ENCODE data around the gene MIEF2.
"Not testable (repeated sequence)": the region's sequence is repeated elsewhere in the genome, so short reads cannot be mapped to it uniquely, and the experiment has no call there.

MIEF2 gene

DNA sequence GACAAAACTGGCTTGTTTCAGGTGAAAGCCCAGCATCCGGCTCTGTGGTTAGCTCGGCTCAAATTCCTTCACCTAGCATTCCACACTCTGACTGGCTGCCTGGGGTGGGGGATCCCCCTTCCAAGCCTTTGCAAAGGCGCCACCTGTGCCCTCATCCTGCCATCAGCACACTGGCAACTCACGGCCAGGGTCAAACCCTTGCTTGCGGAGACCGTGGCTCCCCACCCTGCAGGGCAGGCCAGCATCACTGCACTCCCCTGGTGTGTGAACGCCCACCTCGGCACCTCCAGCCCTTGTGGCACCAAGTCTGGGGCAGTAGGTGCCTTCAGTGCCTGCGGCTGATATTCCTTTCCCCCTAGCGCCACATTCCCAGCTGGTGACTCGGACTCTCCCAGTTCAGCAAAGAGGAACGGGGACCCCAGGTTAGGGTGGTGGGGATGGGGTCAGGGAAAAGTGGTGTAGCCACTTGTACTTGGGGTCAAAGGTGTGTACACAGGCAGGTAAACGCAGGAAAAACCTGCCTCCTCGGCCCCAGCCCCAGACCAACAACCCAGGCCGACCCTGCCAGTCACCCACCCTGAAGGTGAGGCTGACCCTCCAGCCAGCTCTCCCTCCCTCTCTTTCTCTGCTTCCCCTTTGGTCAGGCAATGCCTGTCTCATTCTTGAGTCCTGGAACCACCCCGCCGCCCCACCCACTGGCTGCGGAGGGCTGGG lies 3.0 kb upstream of the MIEF2 start:
- DNase-seq = no peak

DNA sequence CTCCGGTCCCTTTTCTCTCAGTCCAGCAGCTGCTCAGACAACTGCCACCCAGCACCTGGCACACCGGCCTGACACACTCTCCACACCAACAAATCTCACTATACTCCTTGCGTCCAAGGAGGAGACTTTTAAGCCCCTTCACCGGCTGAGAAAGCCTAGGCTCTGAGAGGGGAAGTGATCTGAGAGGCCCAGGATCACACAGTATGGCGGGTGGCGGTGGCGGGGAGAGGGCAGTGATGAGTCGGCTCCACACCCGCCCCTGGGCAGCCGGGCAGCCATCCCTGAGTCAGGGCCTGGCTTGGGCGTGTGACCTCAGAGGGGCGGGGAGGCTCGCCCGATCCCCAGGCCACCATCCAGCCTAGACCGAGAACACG lies 2.5 kb upstream of the MIEF2 start:
- peak in 2 of 4 experiments; percentile 14 to 31 for DNase-seq

DNA sequence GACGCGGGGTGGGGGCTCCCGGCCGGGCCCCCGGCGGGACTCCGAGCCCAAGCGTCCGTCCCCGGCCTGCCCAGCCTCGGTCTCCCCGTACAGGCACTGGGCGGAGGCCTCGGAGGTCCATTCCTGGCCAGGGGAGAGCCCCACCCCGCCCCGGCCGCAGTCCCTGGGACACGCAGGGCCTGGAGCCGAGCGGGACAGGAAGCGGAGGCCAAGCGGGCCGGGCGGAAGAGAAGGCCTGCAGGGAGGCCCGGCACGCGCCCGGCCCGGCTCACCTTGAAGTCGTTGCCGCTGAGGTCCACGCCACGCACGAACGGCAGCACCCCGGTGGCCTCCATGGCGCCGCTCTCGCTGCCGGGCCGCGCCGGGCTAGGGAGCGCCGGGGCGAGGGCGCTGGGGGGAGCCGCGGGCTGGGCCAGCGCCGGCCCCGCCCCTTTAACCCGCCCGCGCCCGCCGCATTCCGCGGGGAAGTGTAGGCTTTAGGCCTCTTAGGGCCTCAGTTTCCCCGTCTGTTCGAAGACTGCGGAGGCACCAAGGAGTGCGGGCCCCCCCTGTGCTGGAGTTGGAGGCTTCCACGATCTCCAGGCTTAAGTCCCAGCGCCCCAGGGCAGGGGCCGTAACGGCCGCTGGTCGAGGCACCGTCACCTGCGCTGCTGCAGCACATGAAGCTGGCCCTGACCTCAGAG lies 2.0 kb upstream of the MIEF2 start, which contains the start of gene FLII:
FLII (minus strand) TSS at position 383 of the 683 bp plus-strand sequence; CDS start at position 335, 48 bp downstream.
- DNase-seq = peak in 3 of 4 experiments; percentile 23 to 55 (median 40)

DNA sequence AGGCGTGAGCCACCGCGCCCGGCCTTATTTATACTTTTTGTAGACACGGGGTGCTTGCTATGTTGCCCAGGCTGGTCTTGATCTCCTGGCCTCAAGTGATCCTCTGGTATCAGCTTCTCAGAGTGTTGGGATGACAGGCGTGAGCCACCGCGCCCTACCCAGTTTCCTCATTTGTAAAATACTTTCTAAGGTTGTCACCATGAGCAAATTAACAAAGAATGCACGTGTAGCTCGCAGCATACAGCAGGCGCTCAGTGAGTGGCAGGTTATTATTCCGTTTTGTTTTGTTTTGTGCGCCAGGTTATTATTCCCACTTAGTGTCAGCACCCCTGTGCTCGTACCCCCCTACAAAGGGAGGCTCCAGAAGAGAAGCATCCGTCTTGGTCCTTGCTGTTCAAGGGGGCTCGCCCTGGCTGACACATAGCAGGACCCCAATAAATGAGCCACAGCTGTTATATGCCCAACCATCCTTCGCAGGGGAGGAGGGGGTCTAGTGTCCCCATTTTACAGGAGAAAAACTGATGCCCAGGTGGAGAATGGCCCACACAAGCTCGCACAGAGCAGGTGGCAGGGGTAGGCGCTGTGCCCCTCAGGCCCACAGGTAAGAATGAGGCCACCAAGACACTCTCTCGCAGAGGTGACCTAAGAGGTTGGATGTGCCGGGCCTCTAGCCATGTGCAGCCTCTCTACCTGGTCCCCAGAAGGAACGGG lies 686 bp upstream of the MIEF2 start:
- no peak for DNase-seq

DNA sequence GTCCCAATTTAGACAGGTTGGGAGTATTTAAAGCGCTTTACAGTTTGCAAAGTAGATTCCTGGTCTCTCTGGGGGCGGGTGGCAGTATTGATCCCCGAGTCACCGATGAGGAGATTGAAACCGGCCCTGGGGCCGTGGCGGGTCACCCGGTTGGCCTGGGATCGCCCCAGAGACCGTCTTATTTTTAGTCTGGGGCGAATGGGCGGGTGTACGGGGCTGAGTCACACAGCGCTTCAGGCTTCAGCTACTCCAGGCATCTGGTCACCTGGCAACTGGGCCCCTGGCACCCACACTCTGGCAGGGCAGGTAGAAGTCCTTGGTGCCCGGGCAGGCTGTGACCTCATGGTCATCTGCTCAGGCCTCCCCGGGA lies 669 bp downstream of the MIEF2 start:
- DNase-seq = no peak

DNA sequence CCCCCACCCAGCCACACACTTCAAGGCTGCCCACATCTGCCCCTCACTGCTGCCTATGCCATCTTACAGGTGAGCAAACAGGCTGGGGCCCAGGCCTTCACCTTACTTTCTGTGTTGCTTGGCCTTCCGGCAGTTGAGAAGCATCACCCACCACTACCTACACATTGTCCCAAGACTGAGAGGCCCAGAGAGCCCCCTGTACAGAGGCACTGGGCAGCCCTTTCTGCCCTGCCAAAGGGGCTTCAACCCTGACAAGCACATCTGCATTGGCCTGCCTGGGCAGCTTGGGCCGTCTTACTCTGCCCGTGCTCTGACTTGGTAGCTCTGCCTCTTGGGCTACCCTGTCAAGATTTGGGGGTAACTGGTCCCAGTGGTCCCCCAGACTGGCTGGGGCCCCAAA lies 1.2 kb downstream of the MIEF2 start:
- no peak for DNase-seq

DNA sequence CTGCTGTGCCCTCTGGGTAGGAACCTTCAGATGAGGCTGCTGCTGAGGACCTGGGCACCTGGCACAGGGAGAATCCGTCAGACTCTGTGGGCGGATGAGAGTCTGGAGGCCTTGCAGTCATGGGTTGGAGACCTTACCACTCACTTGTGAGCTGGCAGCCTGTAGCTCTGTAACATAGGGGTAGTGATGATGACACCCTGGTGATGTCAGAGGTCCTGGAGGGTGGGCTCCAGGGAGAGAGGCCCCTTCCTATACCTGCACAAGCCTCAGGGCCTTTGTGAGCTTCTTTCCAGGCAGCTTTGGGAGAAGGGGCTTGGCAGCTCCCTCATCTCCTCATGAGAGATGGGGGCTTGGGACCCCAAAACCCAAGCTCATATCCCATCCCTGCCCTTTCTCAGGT lies 1.6 kb downstream of the MIEF2 start:
- DNase-seq = no peak

DNA sequence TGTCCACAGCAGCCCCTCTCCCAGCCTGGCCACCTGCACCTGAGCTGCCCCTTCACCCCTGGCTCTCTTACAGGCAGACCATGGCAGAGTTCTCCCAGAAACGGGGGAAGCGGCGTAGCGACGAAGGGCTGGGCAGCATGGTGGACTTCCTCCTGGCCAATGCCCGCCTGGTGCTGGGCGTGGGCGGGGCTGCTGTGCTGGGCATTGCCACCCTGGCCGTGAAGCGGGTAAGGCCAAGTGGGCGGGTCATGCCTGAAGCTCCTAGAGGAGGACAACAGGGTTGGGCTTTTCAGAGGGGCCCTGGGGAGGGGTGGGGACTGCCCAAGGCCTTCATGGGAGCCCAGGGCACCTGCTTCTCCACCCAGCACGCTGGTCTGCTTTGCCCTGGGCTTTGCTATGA lies 2.2 kb downstream of the MIEF2 start:
- DNase-seq = no peak

DNA sequence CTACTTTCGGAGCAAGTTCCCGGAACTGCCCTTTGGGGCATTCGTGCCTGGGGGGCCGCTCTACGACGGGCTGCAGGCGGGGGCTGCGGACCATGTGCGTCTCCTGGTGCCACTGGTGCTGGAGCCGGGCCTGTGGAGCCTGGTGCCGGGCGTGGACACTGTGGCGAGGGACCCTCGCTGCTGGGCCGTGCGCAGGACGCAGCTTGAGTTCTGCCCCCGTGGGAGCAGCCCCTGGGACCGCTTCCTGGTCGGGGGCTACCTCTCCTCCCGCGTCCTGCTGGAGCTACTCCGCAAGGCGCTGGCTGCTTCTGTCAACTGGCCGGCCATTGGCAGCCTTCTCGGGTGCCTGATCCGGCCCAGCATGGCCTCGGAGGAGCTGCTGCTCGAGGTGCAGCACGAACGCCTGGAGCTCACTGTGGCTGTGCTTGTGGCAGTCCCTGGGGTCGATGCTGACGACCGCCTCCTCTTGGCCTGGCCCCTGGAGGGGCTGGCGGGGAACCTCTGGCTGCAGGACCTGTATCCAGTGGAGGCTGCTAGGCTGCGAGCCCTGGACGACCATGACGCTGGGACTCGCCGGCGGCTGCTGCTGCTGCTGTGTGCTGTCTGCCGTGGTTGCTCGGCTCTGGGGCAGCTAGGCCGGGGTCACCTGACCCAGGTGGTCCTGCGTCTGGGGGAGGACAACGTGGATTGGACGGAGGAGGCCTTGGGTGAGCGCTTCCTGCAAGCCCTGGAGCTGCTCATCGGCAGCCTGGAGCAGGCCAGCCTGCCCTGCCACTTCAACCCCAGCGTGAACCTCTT lies 3.6 kb downstream of the MIEF2 start:
- no peak for DNase-seq

DNA sequence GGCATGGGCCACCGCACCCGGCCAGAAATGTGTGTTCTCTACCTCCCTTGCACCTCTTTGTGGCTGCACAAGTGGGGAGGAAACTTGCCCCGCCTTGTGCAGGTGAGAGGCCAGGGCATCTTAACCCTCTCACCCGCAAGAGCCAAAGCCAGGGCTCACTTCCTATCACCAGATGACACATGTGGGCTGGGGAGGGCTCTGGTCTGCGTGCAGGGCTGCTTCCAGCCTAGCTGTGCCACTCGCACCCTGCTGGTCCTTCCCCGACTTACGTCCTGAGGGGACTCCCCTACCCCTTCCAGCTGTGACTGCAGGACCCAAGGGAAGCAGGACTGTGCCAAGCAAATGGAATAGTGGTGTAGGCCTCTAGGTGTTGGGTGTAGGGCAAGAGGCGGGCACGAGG lies 6.9 kb downstream of the MIEF2 start:
- DNase-seq = no peak

DNA sequence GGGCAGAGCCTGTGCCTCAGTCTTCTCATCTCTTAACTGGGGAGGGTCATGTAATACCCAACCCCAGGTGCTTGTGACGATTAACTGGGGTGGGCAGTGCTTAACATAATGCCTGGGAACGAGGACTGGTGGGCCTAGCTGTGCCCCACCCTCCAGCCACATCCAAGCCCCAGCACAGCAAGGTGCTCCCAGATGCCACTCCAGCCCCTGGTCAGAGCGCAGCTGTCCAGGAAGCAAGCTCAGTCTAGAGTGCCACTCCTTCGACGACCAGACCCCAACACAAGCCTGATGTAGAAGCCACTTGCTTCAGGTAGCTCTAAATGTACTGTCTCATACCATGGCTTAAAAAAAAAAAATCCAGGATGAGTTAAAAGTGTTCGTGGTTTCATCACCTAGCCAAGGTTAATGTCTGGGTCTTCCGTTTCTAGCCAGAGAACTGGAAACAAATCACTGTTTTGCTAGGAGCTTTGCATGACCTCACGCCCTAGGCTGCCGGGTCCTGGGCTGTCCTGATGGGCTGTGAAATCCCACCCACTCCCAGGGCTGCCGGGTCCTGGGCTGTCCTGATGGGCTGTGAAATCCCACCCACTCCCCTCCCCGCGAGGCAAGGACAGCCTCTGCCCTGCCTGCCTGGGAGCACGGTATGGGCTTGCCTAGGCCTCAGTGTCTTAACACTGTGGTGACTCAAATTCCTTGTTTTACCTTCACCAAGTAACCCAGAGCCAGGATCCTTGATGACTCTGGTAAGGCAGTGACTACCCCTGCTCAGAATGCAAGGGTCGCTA lies 7.7 kb downstream of the MIEF2 start:
- no peak for DNase-seq

DNA sequence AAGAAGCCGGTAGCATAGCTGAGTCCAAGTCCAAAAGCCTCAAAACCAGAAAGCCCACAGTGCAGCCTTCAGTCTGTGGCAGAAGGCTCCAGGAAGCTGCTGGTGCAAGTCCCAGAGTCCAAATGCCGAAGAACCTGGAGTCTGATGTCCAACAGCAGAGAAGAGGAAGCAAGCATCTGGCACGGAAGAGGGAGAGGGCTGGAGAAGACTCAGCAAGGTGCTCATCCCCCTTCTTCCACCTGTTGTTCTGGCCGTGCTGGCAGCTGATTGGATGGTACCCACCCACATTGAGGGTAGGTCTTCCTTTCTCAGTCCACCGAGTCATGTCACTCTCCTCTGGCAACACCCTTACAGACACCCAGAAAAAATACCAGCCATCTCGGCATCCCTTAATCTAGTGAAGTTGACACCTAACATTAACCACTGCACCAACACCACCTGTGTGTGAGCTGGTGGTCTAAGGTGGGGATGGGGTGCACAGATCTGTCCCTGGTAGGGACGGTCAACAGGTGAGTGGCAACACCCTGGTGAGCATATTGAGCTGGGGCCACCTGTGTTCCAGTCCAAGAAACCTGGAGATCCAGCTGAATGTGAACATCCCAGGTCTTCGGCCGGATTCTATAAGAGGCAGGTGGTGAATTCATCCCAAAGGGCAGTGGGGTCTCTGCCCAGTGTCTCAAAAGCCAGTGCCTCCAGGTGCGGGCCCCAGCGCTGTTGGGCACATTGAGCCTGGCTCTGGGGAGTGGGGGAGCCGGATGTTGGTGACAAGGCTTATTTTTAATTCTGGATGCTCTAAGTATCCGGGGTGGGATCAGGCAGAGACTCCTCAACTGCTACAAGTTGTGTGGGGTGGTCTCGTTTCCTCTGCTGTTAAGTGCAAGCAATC lies 9.8 kb downstream of the MIEF2 start:
- no peak for DNase-seq

DNA sequence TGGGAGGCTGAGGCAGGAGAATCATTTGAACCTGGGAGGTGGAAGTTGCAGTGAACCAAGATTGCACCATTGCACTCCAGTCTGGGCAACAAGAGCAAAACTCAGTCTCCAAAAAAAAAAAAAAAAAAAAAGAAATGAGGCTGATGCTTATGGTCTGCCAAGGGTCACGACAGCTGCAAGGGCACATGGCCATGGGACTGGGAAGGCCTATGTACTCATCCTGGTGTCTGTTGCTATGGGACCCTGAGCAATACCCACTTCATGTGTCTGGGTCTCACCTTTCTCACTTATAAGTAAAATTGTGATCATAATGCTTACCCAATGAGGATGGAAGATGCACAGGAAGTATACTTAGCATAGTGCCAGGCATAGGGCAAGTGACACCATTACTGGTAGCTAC lies 16.6 kb downstream of the MIEF2 start:
- DNase-seq = no peak

DNA sequence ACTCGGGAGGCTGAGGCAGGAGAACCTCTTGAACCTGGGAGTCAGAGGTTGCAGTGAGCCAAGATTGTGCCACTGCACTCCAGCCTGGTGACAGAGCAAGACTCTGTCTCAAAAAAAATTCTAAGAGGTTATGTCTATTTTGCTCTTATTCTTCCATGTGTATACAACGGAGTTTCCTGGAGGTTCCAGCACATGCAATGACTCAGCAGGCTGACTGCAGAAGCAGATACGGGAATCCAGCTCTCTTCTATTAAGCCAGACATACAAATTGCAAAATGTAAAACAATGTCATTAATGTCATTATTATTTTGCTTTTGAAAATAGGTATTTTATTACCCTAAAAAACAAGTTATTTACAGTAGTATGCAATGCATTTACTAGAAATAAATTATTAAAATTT lies 18.4 kb downstream of the MIEF2 start:
- DNase-seq = no peak

DNA sequence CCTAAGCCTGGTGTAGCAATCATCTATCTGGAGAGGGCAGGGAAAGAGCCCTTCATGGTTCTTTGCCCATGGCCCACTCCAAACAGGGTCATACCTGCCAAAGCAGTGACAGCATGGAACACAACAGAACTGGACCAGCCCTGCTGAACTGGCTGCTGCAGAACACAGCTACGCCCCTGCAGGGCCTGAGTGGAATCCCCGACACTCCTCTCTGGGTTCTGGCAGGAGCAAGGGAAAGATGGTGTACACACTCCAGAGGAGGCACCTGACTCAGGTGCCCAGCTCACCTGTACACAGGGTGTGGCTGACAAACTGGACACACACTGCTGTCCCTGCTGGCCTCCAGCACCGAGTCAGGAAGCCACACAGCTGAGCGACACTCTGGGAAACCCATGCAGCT lies 19.8 kb downstream of the MIEF2 start:
- no peak for DNase-seq

DNA sequence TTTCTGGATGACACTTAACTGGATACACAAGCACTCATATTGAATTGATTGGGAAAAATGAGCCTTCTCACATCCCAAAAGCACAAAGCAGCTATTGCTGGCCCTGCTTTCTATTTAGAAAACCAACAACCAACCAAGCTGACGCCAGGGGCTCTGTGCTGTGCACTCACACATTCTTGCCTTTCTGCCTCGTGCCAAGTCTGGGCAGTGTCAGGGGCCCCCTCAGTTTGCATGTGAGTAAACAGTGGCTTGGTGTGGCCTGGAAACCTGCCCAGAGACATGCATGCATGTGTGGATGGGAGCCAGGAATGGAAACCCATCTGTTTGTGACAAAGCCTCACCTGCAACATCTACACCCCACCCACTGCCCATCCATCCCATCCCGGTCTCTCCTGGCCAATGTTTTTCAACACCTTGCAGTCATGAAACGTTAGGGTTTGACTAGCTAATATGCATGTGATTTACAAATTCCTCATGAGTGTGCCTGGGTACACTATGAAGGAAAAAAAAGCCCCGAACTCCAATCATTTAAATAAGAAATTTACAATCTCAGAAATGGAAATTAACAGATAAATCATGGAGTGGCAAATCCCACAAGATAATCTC lies 20.4 kb downstream of the MIEF2 start:
- DNase-seq = no peak

DNA sequence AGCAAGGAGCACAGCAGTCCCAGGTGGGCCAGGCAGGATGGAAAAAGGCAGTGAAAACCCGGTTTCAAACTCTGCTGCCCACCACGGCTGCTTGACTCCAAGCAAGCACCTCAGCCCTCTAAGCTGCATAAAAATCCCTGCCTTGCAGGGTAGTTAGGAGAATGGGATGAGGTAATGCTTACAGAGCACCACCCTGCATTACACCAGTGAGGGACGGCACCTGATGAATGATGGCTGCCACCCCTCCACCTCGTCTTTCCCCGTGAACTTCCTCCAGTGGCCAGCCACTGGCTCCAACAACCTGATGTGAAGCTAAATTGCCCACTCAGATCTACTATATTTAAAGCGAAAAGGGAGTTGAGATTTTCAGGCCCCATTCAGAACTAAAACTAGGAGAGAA lies 21.3 kb downstream of the MIEF2 start:
- no peak for DNase-seq

DNA sequence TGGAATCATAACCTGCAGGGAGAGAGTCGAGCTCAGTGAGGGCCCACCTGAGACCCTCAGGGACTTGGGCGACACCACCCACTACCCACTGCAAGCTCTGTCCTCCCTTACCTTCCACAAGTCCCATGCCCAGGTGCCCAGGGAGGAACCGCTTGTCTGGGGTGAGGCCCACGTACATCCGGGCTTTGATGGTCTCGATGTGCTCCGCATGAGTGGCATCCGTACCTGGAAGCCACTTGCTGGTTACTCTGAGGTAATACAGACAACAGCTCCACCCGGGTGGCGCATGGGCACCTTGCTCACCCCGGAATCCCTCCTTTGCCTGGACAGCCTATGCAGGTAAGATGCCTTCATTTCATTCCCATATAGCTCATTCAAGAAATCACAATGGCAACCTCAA lies 24.8 kb downstream of the MIEF2 start:
- DNase-seq = no peak

DNA sequence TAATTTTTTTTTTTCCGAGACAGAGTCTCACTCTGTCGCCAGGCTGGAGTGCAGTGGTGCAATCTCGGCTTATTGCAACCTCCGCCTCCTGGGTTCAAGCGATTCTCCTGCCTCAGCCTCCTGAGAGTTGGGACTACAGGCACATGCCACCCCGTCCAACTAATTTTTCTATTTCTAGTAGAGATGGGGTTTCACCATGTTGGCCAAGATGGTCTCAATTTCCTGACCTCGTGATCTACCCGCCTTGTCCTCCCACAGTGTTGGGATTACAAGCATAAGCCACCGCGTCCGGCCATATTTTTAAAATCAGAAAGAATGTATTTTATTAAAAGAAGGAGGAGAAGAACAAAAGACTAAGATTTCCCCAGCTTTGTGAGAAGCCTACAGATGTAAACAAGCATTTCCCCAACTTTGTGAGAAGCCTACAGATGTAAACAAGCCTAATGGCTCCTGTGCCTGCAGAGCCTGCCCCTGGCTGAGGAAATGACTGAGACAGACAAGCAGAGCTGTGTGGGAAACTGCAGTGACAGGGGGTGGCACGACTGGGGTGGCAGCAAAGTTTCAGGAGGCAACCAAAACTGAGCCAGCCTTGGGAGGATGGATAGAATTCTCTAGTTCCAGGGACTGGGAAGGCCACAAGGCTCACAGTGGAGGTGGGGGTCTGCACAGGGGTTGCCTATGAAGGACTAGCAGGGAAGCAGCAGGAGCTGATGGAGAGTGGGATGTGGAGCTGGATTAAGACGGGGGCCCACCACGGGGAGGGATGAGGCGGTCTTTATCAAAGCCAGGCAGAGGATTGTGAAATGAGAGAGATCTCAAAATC lies 31.5 kb downstream of the MIEF2 start:
- no peak for DNase-seq

DNA sequence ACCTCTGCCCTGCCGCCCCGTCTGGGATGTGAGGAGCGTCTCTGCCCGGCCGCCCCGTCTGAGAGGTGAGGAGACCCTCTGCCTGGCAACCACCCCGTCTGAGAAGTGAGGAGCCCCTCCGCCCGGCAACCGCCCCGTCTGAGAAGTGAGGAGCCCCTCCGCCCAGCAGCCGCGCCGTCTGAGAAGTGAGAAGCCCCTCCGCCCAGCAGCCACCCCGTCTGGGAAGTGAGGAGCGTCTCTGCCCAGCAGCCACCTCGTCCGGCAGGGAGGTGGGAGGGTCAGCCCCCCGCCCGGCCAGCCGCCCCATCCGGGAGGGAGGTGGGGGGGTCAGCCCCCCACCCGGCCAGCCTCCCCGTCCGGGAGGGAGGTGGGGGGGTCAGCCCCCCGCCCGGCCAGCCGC lies 37.6 kb downstream of the MIEF2 start:
- not testable (repeated sequence) for DNase-seq
